ENCODE measurements around the gene IL17B.

DNA sequence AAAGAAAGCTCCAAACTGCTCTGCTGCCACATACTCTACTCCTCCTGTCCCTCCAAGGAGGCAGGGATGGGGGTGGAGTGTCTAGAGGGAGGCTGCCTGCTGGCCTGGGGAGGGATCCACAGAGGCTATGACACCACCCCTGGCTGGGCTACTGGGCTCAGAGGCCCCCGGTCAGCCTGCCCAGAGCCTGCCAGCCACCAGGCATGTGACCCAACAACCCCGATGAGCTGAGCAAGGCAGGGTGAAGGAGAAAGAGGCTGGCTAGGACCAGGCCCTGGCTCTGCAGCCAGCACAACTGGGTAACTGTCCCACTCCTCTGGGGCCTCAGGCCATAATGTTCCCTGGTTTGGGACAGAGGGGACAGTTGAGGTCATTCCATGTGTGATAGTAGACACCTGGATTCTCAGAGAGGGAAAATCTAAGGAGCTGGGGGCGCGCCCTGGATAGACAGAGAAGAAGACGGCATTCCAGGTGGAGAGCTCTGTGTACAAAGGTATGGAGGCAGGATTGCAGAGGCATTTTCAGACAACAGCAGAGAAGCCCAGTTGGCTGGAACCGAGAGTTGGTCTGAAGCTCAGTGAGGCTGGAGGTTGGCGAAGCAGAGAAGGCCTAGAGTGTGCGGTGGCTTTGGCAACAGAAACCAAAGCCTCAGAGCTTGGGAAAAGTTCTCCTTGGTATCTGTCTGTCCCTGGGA, 33.8 kb upstream of the IL17B start:
- TF ChIP-seq POLR2AphosphoS5 (IDR thresholded peaks at IDR 0.05; ENCODE audit: borderline replicate concordance, low read depth, low read length) (no peak), EZH2 (IDR thresholded peaks at IDR 0.05) (no peak), FOXP2 (optimal IDR thresholded peaks at IDR 0.05; ENCODE audit: control extremely low read depth, extremely low read length, insufficient read depth) (no peak)

All from SK-N-MC (cell line).